CD4-positive, alpha-beta T cell treated with Interleukin-6 for 4 hours (primary cell): ENCODE data around the gene LRCH1.

ENCODE experiments used
- DNase-seq: peaks from one replicate; pipeline ENCODE4 v3.0.0-alpha.2; 2020; ENCODE audit warnings: mixed read lengths

The LRCH1 gene

DNA sequence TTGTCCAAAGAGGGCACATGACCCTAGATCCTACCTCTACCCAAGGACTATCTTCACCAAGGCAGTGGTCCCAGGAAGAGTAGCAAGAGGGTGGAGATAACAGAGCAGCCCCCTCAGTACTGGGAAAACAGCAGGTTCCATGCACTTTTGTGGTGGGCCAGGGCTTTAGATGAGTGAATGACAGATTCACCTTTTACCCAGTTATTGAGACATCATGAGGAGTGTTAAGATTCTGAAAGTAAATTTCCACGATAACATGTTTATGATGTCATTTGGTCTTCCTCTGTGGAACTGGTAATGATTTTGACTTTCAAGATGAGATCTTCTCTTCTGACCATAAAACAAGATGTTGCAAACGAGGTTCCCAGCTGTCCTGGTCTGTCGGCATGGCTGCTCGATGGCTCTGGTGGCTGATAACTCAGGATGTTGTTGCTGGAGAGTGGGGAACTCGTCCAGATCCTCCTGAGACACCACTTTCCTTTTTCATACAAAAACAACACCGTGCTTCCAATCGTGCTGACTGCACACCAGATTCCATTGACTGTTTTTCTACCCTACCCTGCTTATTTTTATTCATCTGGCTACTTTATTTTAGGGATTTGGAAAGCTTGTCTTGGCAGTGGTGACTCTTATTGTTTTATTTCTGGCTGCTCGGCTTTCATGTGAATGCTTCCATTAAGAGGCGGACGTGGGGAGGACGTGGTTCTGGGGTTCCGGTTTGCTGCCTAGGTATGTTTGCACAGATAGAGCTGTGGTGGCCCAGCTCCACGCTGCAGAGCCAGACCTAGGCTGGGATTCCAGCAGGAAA lies 88.5 kb downstream of the LRCH1 start:
- DNase-seq, result no peak

- no peak for DNase-seq
Measured at GRCh38 chr13:46642254-46642653, 89.3 kb downstream of the LRCH1 start.

DNA sequence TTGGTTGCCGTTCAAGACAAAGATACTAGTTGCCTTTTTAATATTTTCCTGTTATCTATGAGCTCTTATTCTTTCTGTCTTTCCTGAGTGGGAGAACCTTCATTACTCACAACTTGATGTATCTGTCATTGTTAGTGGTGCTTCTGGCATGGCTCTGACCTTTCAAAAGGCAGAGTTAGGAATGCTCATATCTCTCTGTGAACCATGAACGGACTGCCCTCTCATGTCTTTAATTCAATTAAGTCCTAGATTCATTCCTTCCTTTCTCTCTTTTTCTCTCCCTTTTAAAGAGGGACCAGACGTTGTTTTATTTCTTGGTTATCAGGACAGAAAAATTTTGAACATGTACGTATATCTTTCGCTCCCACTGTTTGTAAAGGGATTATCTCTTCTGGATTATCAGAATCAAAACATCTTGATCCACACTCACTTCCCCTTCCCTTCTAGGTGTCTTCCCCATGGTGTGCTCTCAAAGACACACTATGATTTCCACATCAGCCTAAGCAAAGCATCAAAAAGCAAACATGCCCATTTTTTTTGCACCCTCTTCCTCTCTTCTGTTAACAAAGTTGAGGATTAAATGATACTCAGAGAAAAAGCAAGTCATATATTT lies 90.3 kb downstream of the LRCH1 start:
- no peak for DNase-seq

GRCh38 chr13:46644816-46645215 lies 91.8 kb downstream of the LRCH1 start:
- no peak for DNase-seq

DNA sequence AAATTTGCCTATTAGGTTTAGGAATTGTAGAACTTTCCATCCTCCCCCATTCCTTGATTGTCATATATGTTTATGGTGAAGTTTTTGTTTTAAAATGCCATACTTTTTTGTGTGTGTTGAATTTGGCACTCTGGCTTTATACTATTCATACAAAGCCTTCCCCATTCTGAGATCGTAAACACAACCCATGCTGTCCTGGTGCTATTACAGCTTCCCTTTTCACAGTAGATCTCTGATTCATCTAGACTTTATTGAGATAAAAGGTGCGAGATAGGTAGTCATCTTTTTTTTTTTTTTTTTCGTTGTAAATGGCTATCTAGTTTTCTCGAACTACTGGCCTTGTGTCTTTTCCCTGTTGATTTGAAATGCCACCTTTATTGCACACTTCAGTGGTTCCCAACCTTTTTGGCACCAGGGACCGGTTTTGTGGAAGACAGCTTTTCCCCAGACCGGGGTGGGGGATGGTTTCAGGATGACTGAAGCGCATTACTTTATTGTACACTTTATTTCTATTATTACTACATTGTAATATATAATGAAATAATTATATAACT lies 94.6 kb downstream of the LRCH1 start:
- no peak for DNase-seq

GRCh38 chr13:46648166-46648607 lies 95.2 kb downstream of the LRCH1 start:
- DNase-seq, result peak; percentile 28

DNA sequence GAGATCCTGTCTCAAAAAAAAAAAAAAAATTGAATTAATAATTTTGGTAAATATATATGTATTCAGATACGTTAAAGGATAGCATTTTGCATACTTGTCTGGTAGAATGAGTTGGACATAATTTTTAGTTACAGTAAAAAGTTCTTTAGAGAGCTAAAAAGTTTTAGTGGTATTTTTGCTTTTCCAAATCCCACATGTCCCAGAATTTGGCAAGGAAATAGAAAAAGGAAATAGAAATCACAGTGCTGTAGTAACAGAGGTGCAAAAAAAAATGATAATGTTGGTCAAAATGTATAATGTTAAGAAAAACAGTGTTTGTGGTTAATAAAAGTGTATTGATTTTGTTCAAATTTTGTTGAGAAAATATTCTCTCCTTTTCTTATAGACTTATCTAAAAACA lies 96.8 kb downstream of the LRCH1 start:
- no peak for DNase-seq

- DNase-seq, result no peak
Measured at GRCh38 chr13:46654951-46655350, 102.0 kb downstream of the LRCH1 start.

- no peak for DNase-seq
Measured at GRCh38 chr13:46655377-46656180, 102.6 kb downstream of the LRCH1 start.

DNA sequence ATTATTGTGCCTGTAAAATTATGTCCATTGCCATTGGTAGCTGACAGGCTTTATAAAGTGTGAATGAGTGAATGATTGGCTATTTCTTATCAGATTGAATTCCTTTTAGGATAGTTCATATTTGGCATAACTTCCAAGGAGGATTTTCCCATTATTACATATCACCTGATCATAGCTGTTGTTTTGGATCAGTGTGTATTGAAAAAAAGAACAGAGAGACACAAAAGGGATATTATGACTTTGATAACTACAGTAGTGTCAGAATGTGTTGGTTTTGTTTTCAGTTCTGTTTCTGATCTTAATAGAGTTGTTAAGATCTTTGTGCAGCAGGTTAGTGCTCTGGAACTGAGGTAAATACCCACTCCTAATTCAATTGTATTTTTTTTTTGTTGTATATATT lies 103.8 kb downstream of the LRCH1 start:
- no peak for DNase-seq

- DNase-seq, result no peak
Measured at GRCh38 chr13:46659413-46660065, 106.6 kb downstream of the LRCH1 start.

DNA sequence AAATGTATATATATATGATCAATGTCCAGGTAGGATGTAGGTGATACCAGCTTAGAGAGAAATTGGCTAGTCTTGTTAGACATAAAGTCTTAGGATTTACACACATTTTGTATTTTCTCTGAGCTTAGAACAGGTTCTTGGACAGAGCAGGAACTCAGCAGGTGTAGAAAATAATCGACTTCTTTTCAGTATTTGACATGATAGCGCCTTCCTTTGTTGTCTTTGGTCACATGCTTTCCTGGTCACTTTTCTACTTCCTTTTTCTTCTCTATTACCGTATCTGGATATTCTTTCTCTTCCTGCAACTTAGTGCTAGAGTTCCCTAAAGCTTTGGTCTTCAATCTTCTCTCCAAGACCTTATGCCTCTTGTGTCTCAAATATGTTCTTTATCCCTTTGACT lies 107.4 kb downstream of the LRCH1 start:
- no peak for DNase-seq

GRCh38 chr13:46660857-46661256 lies 107.9 kb downstream of the LRCH1 start:
- DNase-seq, result no peak

DNA sequence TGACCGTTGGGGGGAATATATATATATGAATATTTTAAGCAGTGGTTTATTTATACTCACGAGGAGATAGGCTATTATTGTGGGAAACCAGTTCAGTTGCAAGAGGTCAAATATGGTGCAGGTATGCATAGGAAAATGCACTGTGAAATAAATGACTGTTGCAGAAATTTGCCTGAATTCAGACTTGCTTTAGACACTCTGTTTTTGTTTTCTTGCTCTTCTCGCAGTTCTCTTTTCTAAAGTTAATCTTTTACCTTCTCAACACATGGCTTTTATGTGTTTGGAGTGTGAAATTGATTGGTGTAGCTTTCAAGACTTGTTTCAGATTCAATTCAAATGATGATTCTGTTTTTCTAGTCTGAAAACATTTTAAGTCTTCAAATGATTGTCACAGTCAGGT lies 109.7 kb downstream of the LRCH1 start:
- no peak for DNase-seq

DNA sequence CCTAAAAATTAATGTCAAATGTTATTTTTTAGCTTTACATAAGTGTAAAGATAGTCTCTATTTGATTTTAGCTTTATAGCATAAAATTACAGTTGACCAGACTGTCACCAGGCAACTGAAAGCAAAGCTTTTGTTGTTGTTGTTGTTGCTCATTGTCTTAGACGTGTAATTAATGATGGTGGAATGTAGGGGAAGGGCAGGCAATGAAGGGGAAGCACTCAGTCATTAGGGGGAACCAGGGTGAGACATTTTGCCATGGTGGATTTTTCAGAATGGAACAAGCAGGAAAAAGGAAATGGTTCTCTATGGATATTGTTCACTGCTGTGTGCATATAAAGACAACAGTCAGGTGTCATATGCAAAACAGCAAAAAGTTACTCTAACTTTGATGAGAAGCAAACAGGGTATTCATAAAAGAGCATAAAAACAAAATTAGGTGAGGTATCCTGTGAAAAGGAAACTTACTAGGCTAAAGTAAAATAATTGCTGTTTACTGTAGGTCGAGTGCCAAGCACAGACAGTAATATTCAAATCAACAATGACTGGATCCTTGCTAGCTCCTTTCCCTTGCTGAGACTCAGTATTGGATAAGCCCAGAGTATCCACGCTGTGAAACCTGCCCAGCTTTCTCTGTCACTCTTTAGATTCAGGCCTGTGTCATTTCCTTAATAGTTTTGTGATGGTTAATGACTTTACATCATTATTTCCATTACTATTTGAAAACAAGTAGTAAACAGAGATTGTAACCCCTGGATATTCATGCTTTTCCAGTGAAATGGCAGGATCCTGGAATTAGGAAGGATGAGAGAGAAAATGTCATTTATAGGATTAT lies 110.5 kb downstream of the LRCH1 start:
- no peak for DNase-seq

DNA sequence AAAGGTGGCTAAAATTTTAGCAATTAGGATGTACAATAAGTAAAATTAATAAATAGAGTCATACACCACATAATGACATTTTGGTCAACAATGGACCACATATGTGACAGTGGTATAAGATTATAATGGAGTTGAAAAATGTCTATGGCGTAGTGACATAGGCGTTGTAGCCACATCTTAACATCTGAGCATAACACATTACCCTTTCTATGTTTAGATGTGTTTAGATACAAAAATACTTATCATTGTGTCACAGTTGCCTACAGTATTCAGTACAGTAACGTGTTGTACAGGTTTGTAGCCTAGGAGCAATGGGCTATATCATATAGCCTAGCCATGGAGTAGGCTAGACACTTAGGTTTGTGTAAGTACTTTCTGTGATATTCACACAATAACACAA lies 111.2 kb downstream of the LRCH1 start:
- no peak for DNase-seq

DNA sequence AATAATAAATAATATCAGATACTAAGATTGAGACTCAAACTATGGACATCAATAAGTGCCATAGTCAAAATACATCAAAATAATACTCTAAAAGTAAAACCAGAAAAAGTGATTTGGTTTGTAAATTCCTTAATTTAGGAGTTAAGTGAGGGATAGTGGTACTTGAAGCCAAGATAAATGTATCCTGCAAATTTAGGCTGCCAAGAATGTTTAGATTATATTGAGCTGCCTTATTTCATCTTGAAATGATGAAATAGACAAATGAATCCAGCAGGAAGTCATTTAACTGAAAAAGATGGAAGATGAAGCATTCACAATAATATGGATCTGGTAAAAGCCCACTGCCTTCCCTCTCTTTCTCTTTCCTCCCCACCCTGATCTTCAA lies 112.3 kb downstream of the LRCH1 start:
- DNase-seq, result no peak

GRCh38 chr13:46665633-46666482 lies 112.9 kb downstream of the LRCH1 start:
- no peak for DNase-seq

GRCh38 chr13:46666727-46667456 lies 113.9 kb downstream of the LRCH1 start:
- DNase-seq, result no peak

GRCh38 chr13:46667687-46668281 lies 114.8 kb downstream of the LRCH1 start:
- no peak for DNase-seq
